GM21390 (cell line): Measurements from ENCODE around the gene OR52B6.
A peak's percentile ranks its signal among the peaks of the same experiment; 100 is the strongest.
"Not testable (repeated sequence)": the region's sequence is repeated elsewhere in the genome, so short reads cannot be mapped to it uniquely, and the experiment has no call there.

Experiments used
- ATAC-seq: cut with Tn5 transposase; IDR thresholded peaks from one replicate; pipeline ENCODE4 v1.9.1; 2021; ENCODE audit not compliant: unreplicated experiment

OR52B6 gene

GRCh38 chr11:5593146-5593545, 12.5 kb downstream of the OR52B6 start:
- no peak for ATAC-seq

GRCh38 chr11:5596607-5597201, 16.0 kb downstream of the OR52B6 start, which contains the start of gene TRIM6:
TSS of gene TRIM6 (plus strand) at chr11:5596637. CDS start at chr11:5596898, 261 bp downstream.
- peak; percentile 44 for ATAC-seq

- ATAC-seq: no peak
Measured at GRCh38 chr11:5597953-5598352, 17.3 kb downstream of the OR52B6 start.

- ATAC-seq: peak; percentile 84
Measured at GRCh38 chr11:5600374-5600851, 19.7 kb downstream of the OR52B6 start.

GRCh38 chr11:5602791-5603190, 22.1 kb downstream of the OR52B6 start:
- not testable (repeated sequence) for ATAC-seq

- ATAC-seq: no peak
Measured at GRCh38 chr11:5603326-5603725, 22.6 kb downstream of the OR52B6 start.

GRCh38 chr11:5604896-5605295, 24.2 kb downstream of the OR52B6 start:
- no peak for ATAC-seq

- no peak for ATAC-seq
Measured at GRCh38 chr11:5605849-5606248, 25.2 kb downstream of the OR52B6 start.

GRCh38 chr11:5608808-5609207, 28.1 kb downstream of the OR52B6 start:
- no peak for ATAC-seq

GRCh38 chr11:5610446-5610845, 29.8 kb downstream of the OR52B6 start:
- no peak for ATAC-seq

GRCh38 chr11:5611627-5612026, 30.9 kb downstream of the OR52B6 start:
- no peak for ATAC-seq

- no peak for ATAC-seq
Measured at GRCh38 chr11:5618807-5619206, 38.1 kb downstream of the OR52B6 start.

- no peak for ATAC-seq
Measured at GRCh38 chr11:5620651-5621521, 40.2 kb downstream of the OR52B6 start.

- ATAC-seq: no peak
Measured at GRCh38 chr11:5621580-5621979, 40.9 kb downstream of the OR52B6 start.

GRCh38 chr11:5622802-5623201, 42.1 kb downstream of the OR52B6 start:
- ATAC-seq: no peak

GRCh38 chr11:5624489-5625279, 44.0 kb downstream of the OR52B6 start, which contains the start of gene TRIM34:
TSS of gene TRIM34 (plus strand) at chr11:5625001. CDS start at chr11:5632332, 7,331 bp downstream.
- peak; percentile 98 for ATAC-seq

- no peak for ATAC-seq
Measured at GRCh38 chr11:5625281-5625680, 44.6 kb downstream of the OR52B6 start.

GRCh38 chr11:5626196-5626595, 45.5 kb downstream of the OR52B6 start:
- ATAC-seq: no peak

- ATAC-seq: peak; percentile 17
Measured at GRCh38 chr11:5631417-5631816, 50.7 kb downstream of the OR52B6 start.
